HCT116 (cell line): ENCODE data around the gene P2RY13. TPM values are rescaled to one million over a fixed set of nuclear protein-coding genes. Genes with fewer than 3 reads are reported as not detected.

ENCODE experiments used
- ATAC-seq: fragments of 200-7000 bp; cut with Tn5 transposase; 2 replicates; pipeline ENCODE4 v1.9.1; 2020; ENCODE audit warnings: mild to moderate bottlenecking, moderate library complexity
- BruUV-seq: library from RNA; stranded (reverse); fragments of 400-500 nt; replicated peaks from 2 replicates; lab custom pipeline; 2021; lab: Mats Ljungman, UMichigan
- CTCF ChIA-PET: fragments of 300-600 bp; sonication (Branson Sonifier 250); formaldehyde crosslinking; loops from one replicate; lab custom pipeline; 2021; ENCODE audit warnings: antibody characterized with exemption; lab: Charles Lee
- POLR2A ChIA-PET: fragments of 300-600, 350-600 bp; sonication (Branson Sonifier 250); formaldehyde crosslinking; loops from one replicate; lab custom pipeline; 2021; ENCODE audit warnings: antibody characterized with exemption; lab: Charles Lee
- RAD21 ChIA-PET, 2 experiments: fragments of 300-600 bp; sonication (Branson Sonifier 250); formaldehyde crosslinking; loops; one replicate each; lab custom pipeline; 2023; ENCODE audit warnings: low total read pairs in 2 of 2; ENCODE audit not compliant: uncharacterized antibody in 2 of 2, unreplicated experiment in 2 of 2, low non-redundant PET in 1 of 2; lab: Charles Lee
- DNase-seq: peaks from one replicate; pipeline ENCODE4 v3.0.0-alpha.2; 2010; ENCODE audit warnings: low read depth, low spot score
- H2AFZ ChIP-seq: fragments of 200-600 bp; shearing (Covaris generic), sonication (generic); 2 replicates; pipeline ENCODE4 v1.6.1; 2017; ENCODE audit warnings: low read depth, mixed run types, mixed read lengths, antibody characterized with exemption, low read length; ENCODE audit not compliant: poor library complexity, severe bottlenecking
- H3K27ac ChIP-seq: 2 replicates; pipeline ENCODE4 v1.5.1; 2012; ENCODE audit warnings: low read depth, low read length
- H3K27me3 ChIP-seq: fragments of 200-600 bp; sonication (generic); 2 replicates; pipeline ENCODE4 v1.6.1; 2016; ENCODE audit warnings: mixed run types, low read length, mixed read lengths; ENCODE audit not compliant: insufficient read depth
- H3K36me3 ChIP-seq, 2 experiments: fragments of 200-500 bp in 1 of 2; fragments of 200-600 bp in 1 of 2; sonication (Bioruptor generic) in 1 of 2; sonication (generic) in 1 of 2; 2 replicates each; pipeline versions ENCODE4 v1.5.1 to v1.6.1; 2014 to 2016; ENCODE audit warnings: low read length in 2 of 2, inconsistent platforms in 1 of 2, mixed read lengths in 1 of 2, mixed run types in 1 of 2; ENCODE audit not compliant: insufficient read depth in 2 of 2, control insufficient read depth in 1 of 2
- H3K4me1 ChIP-seq, 2 experiments: fragments of 200-600 bp in 1 of 2; sonication (generic) in 1 of 2; 2 replicates each; pipeline versions ENCODE4 v1.5.1 to v1.6.1; 2012 to 2017; ENCODE audit warnings: low read length in 2 of 2, inconsistent platforms in 1 of 2, mild to moderate bottlenecking in 1 of 2, mixed read lengths in 1 of 2, mixed run types in 1 of 2, moderate library complexity in 1 of 2; ENCODE audit not compliant: insufficient read depth in 2 of 2, control insufficient read depth in 1 of 2
- H3K4me2 ChIP-seq: fragments of 200-600 bp; sonication (generic); 2 replicates; pipeline ENCODE4 v1.6.1; 2017; ENCODE audit warnings: mixed run types, low read length, mixed read lengths
- H3K4me3 ChIP-seq, 2 experiments: fragments of 200-600 bp in 1 of 2; sonication (generic) in 1 of 2; replicated peaks in 1 of 2; 2 replicates each; pipeline ENCODE4 v1.5.1; 2011 to 2016; ENCODE audit warnings: low read length in 2 of 2, control low read depth in 1 of 2, low read depth in 1 of 2, mild to moderate bottlenecking in 1 of 2, mixed read lengths in 1 of 2, mixed run types in 1 of 2
- H3K79me2 ChIP-seq: fragments of 200-600 bp; sonication (generic); 2 replicates; pipeline ENCODE4 v1.6.1; 2017; ENCODE audit warnings: mild to moderate bottlenecking, mixed run types, low read length, moderate library complexity, mixed read lengths; ENCODE audit not compliant: insufficient read depth
- H3K9ac ChIP-seq: fragments of 200-600 bp; sonication (generic); 2 replicates; pipeline ENCODE4 v1.6.1; 2016; ENCODE audit warnings: low read length, mixed read lengths
- H3K9me2 ChIP-seq: fragments of 200-600 bp; sonication (generic), shearing (Covaris generic); 2 replicates; pipeline ENCODE4 v1.6.1; 2017; ENCODE audit warnings: mixed run types, mild to moderate bottlenecking, moderate library complexity; ENCODE audit not compliant: insufficient read depth
- H3K9me3 ChIP-seq, 2 experiments: fragments of 200-500 bp in 1 of 2; fragments of 200-600 bp in 1 of 2; sonication (Bioruptor generic) in 1 of 2; sonication (generic) in 1 of 2; 2 replicates each; pipeline ENCODE4 v1.6.1; 2014 to 2017; ENCODE audit warnings: low read length in 2 of 2, mixed read lengths in 2 of 2, inconsistent platforms in 1 of 2, low read depth in 1 of 2, mild to moderate bottlenecking in 1 of 2, mixed run types in 1 of 2, moderate library complexity in 1 of 2; ENCODE audit not compliant: control insufficient read depth in 1 of 2, insufficient read depth in 1 of 2
- H4K20me1 ChIP-seq: fragments of 200-600 bp; sonication (generic), shearing (Covaris generic); 2 replicates; pipeline ENCODE4 v1.6.1; 2017; ENCODE audit warnings: mixed run types, mild to moderate bottlenecking, moderate library complexity; ENCODE audit not compliant: insufficient read depth
- CEBPB ChIP-seq: IDR thresholded peaks from 2 replicates; pipeline ENCODE4 v1.6.1; 2012; ENCODE audit warnings: low read depth
- ELF1 ChIP-seq: IDR thresholded peaks from 2 replicates; pipeline ENCODE4 v1.6.1; 2012; ENCODE audit warnings: low read depth, borderline replicate concordance
- EZH2phosphoT487 ChIP-seq: fragments of 200-600 bp; IDR thresholded peaks from 2 replicates; pipeline ENCODE4 v1.6.1; 2018; ENCODE audit warnings: antibody characterized with exemption, borderline replicate concordance
- FOSL1 ChIP-seq: IDR thresholded peaks from 2 replicates; pipeline ENCODE4 v1.6.1; 2012; ENCODE audit warnings: low read depth
- JUND ChIP-seq: IDR thresholded peaks from 2 replicates; pipeline ENCODE4 v1.6.1; 2012
- POLR2A ChIP-seq: IDR thresholded peaks from 2 replicates; pipeline ENCODE4 v1.7.0; 2011; ENCODE audit warnings: borderline replicate concordance; ENCODE audit not compliant: insufficient read depth, insufficient read length; ENCODE audit errors: extremely low read depth
- RAD21 ChIP-seq: IDR thresholded peaks from 2 replicates; pipeline ENCODE4 v1.6.1; 2012; ENCODE audit warnings: low read depth, mild to moderate bottlenecking
- SIN3A ChIP-seq: IDR thresholded peaks from 2 replicates; pipeline ENCODE4 v1.6.1; 2012; ENCODE audit warnings: low read depth
- SRF ChIP-seq: IDR thresholded peaks from 2 replicates; pipeline ENCODE4 v1.6.1; 2012; ENCODE audit warnings: low read depth
- TCF7L2 ChIP-seq: IDR thresholded peaks from 2 replicates; pipeline ENCODE4 v1.7.0; 2011; ENCODE audit warnings: borderline replicate concordance, inconsistent platforms; ENCODE audit not compliant: insufficient read depth, insufficient read length; ENCODE audit errors: extremely low read depth
- YY1 ChIP-seq: IDR thresholded peaks from 2 replicates; pipeline ENCODE4 v1.6.1; 2011; ENCODE audit warnings: low read length, low read depth, moderate library complexity, mild to moderate bottlenecking; ENCODE audit not compliant: insufficient replicate concordance; ENCODE audit errors: extremely low read depth
- ZFX ChIP-seq: fragments of 450-650 bp; IDR thresholded peaks from 2 replicates; pipeline ENCODE4 v1.6.1; 2017
- ZNF274 ChIP-seq: fragments of 200-500 bp; sonication (Bioruptor generic); IDR thresholded peaks from 2 replicates; pipeline ENCODE4 v1.6.1; 2014; ENCODE audit warnings: mild to moderate bottlenecking, low read depth, low read length, inconsistent platforms
- intact Hi-C: fragments of 100-400 bp; cut with micrococcal nuclease; formaldehyde crosslinking; loops from 2 replicates; pipeline ENCODE4 v1.10.0; 2022
- total RNA-seq: library from RNA; stranded (reverse); gene quantifications from one replicate; pipeline ENCODE4 v1.2.1, GENCODE V29; 2021; ENCODE audit not compliant: unreplicated experiment
- TF ChIP-seq, protein P1 (sequence below): IDR thresholded peaks from 2 replicates; pipeline ENCODE4 v1.6.1; 2011; ENCODE audit warnings: mild to moderate bottlenecking, low read length, moderate library complexity; ENCODE audit not compliant: insufficient replicate concordance; ENCODE audit errors: extremely low read depth

P2RY13 gene
- total RNA-seq, 1 experiment from 2014 or later, result not detected

DNA sequence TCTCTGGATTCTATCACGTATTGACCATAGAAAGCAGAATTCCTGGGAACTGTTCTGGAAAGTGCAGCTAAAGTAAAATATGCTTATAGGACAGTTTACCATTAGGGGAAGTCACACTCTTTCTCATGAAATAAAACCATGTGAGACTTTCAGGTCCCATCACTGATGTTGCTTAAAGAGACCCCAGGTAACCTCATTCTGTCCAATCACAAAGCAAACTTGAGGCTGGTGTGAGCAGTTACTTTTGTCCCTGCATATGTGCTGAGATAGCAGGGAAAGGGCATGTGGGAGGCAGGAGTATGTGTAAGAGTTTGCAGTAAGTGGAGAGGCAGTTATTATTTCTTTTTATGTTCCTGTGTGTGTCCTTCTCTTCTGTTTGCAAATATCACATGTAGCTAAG, 28.8 kb downstream of the P2RY13 start:
- Histone ChIP-seq H3K9ac (no peak overlapping the region), H3K9me2 (no peaks in the 10 kb centered on the region), H3K4me2 (no peak overlapping the region), H3K36me3 (no peaks in the 10 kb centered on the region), H4K20me1 (no peaks in the 10 kb centered on the region), H3K27ac (no peak overlapping the region), H3K4me1 (peaks cover 13 to 28% of the 10 kb centered on the region in 2 experiments), H3K4me3 (no peak overlapping the region), H3K27me3 (no peaks in the 10 kb centered on the region), H2AFZ (no peak overlapping the region), H3K79me2 (no peaks in the 10 kb centered on the region), H3K9me3 (no peaks in the 10 kb centered on the region)
- ChIA-PET CTCF (interaction anchor here (0.6 kb wide), 1 partner anchor 9 kb away, joined by 4 read pairs; no protein-coding TSS in a partner anchor), POLR2A (no interaction called here), RAD21 (no interaction called here)
- intact Hi-C loops, result no loop called here
- BruUV-seq, result no TSS peak
- ATAC-seq (no peak), DNase-seq (no peak)
- TF ChIP-seq ZNF274 (no peak), TCF7L2 (no peak), CEBPB (no peak), JUND (no peak), POLR2A (no peak), RAD21 (no peak), FOSL1 (no peak), YY1 (no peak), SIN3A (no peak), ELF1 (no peak), EZH2phosphoT487 (no peak), SRF (no peak), ZFX (no peak)
- TF ChIP-seq, protein P1, sequence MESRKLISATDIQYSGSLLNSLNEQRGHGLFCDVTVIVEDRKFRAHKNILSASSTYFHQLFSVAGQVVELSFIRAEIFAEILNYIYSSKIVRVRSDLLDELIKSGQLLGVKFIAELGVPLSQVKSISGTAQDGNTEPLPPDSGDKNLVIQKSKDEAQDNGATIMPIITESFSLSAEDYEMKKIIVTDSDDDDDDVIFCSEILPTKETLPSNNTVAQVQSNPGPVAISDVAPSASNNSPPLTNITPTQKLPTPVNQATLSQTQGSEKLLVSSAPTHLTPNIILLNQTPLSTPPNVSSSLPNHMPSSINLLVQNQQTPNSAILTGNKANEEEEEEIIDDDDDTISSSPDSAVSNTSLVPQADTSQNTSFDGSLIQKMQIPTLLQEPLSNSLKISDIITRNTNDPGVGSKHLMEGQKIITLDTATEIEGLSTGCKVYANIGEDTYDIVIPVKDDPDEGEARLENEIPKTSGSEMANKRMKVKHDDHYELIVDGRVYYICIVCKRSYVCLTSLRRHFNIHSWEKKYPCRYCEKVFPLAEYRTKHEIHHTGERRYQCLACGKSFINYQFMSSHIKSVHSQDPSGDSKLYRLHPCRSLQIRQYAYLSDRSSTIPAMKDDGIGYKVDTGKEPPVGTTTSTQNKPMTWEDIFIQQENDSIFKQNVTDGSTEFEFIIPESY, result no peak
